GM23248 (cell line): Measurements from ENCODE around the gene TSEN34.

Source experiments
- EZH2 ChIP-seq: fragments of 200-600 bp; sonication (generic); IDR thresholded peaks from 2 replicates; pipeline ENCODE4 v1.6.1; 2018; ENCODE audit warnings: antibody characterized with exemption, mild to moderate bottlenecking; ENCODE audit not compliant: insufficient read depth, poor library complexity, severe bottlenecking
- EZH2phosphoT487 ChIP-seq: fragments of 200-600 bp; sonication (generic); IDR thresholded peaks from 2 replicates; pipeline ENCODE4 v1.6.1; 2018; ENCODE audit warnings: antibody characterized with exemption, moderate library complexity, mild to moderate bottlenecking, low read depth; ENCODE audit not compliant: insufficient read depth

DNA sequence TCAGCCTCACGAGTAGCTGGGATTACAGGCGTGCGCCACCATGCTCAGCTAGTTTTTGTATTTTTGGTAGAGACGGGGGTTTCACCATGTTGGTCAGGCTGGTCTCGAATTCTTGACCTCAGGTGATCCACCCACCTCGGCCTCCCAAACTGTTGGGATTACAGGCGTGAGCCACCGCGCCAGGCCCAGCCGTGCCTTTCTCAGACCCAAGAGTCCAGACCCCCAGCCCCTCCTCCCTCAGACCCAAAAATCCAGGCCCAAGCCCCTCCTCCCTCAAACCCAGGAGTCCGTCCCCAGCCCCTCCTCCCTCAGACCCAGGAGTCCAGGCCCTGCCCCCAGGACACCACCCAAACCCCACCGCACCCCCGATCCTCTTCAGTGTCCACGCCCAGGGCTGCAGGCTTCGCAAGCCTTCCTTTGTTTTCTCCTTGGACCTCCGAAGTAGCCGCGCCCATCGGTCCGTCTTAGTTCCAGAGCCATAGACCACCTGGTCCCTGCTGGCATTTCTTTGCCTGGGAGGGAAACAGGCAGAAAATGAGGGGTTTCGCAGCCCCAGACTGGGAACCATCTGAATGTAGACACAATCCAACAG lies 21.9 kb upstream of the TSEN34 start:
- no peak for TF ChIP-seq EZH2
- no peak for TF ChIP-seq EZH2phosphoT487
